Measurements from ENCODE around the gene UBE2J2.

UBE2J2 gene

DNA sequence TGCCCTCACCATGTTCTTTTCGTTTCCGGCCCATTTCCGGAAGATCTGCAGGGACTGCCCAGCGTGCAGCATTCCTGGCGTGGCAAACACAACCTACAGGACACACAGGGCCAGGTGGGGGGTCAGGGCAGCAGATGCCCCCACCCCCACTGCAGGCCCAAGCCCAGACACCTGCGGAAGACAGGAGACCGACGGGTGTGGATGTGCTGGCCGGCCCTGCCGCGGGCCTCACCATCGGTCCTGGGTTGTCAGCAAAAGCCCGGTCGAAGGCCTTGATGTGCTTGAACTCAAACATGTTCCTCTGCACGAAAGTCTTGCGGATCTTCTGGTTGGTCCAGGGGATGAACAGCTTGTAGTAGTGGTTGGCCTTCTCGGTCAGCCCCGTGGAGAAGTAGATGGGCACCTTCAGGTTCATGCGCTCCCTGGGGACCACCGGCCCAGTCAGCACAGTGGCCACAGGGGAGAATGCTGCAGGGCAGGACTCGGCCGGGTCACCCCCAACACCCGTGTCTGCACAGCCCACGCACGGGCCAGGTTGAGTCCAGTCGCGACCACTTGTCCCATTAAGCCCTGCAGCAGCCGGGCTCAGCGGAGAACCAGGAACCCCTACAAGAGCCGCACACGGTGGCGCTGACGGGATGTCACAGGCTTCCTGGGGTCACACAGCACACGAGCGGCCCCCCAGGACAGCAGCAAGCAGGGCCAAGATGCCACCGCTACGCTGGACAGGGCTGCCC lies 40.0 kb upstream of the UBE2J2 start:
- no peak overlapping the region for H3K4me3 ChIP-seq (ENCODE audit: control insufficient read depth, low read depth, low read length)
- TF ChIP-seq CTCF (conservative IDR thresholded peaks at IDR 0.05; ENCODE audit: control insufficient read depth, insufficient read depth, low read depth, low read length), result no peak
- DNase-seq (ENCODE audit: low read depth), result no peak

- TF ChIP-seq CTCF (conservative IDR thresholded peaks at IDR 0.05; ENCODE audit: control insufficient read depth, insufficient read depth, low read depth, low read length), result no peak
- DNase-seq (ENCODE audit: low read depth), result no peak
- no peak overlapping the region for H3K4me3 ChIP-seq (ENCODE audit: control insufficient read depth, low read depth, low read length)
Observed at GRCh38 chr1:1312450-1313314, 39.0 kb upstream of the UBE2J2 start.

DNA sequence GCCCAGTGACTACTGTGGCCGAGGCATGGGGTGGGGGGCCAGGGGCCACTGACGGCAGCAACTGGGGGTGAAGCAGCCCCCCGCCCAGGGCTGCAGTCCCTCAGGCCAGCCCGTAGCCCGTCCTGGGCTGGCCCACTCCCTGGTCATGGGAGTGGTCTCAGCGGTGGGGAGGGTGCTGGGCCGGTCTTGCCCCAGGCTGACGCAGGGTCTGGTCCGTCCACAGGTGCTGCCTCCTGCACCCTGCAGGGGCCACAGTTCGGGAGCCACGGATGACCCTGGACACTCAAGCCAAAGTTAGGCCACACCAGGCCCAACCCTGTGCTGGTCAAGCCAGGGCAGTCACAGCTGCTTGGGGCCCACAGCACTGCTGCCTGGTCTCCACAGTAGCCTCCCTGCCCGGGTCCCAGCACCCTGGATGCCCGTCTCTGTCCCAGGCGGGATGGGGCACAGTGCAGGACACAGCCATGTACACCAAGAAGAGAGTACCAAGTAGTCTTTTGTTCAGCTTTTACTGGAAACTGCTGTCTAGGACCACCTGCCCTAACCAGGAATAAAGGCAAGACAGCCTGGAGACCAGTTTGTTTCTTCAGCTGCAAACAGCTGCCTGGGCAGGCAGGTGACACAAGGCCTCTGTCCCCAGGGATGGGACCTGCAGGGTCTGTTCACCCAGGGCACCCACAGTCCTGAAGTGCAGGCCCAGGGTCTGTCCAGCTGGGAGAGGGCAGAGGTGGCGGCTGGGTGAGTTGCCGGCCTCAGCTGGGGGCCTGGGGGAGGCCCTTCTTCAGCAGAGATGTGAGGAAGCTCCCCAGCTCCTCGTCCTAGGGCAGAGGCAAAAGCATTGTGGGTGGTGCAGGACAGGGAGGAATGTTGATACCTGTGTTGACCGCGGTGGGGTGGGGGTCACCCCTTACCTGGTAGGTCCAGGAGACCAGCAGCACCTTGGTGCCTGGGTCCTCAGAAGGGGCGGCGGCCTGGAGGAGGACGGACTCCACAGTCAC lies 37.8 kb upstream of the UBE2J2 start:
- no peak overlapping the region for H3K4me3 ChIP-seq (ENCODE audit: control insufficient read depth, low read depth, low read length)

DNA sequence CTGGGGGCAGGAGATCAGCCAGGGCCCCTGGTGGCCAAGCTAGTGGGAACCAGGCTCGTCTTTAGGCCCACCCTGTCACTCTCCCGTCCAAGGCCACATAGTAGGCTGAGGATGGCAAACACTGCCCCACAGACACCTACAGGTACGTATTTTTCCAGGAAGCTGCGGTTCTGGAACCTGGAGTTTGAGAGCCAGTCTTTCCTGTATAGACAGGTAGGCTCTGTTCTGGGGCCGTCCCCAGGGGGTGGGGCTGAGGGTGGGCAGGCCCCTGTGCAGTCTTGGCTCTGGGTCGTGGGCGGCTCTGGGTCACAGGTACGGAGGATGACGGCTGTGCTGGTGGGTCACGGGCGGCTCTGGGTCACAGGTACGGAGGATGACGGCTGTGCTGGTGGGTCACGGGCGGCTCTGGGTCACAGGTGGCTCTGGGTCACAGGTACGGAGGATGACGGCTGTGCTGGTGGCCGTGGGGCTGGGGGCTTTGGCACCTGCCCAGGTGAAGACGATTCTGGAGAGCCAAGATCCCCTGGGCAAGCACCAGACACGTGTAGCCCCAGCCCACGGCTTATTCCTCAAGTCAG lies 36.9 kb upstream of the UBE2J2 start:
- TF ChIP-seq CTCF (conservative IDR thresholded peaks at IDR 0.05; ENCODE audit: control insufficient read depth, insufficient read depth, low read depth, low read length), result no peak
- H3K4me3 ChIP-seq (ENCODE audit: control insufficient read depth, low read depth, low read length), result no peak overlapping the region
- DNase-seq (ENCODE audit: low read depth), result no peak

More for the DNA sequence above, 37.8 kb upstream of the UBE2J2 start:
- no peak for TF ChIP-seq CTCF (conservative IDR thresholded peaks at IDR 0.05; ENCODE audit: control insufficient read depth, insufficient read depth, low read depth, low read length)
- no peak for DNase-seq (ENCODE audit: low read depth)

GRCh38 chr1:1310109-1310385 lies 36.4 kb upstream of the UBE2J2 start:
- no peak for TF ChIP-seq CTCF (conservative IDR thresholded peaks at IDR 0.05; ENCODE audit: control insufficient read depth, insufficient read depth, low read depth, low read length)
- no peak for DNase-seq (ENCODE audit: low read depth)
- no peak overlapping the region for H3K4me3 ChIP-seq (ENCODE audit: control insufficient read depth, low read depth, low read length)

Data from fibroblast of mammary gland (primary cell).